AG09309 (cell line): ENCODE data around the gene TLN1.

ENCODE experiments used
- DNase-seq: peaks from one replicate; pipeline ENCODE4 v3.0.0-alpha.2; 2010; ENCODE audit warnings: low read depth
- H3K4me3 ChIP-seq: 2 replicates; pipeline ENCODE4 v1.5.1; 2011; ENCODE audit warnings: mild to moderate bottlenecking, low read depth, low read length, moderate library complexity; ENCODE audit not compliant: control insufficient read depth
- CTCF ChIP-seq: IDR thresholded peaks from 2 replicates; pipeline ENCODE4 v1.5.1; 2011; ENCODE audit warnings: mild to moderate bottlenecking, low read depth, low read length, inconsistent platforms; ENCODE audit not compliant: insufficient read depth, control insufficient read depth; ENCODE audit errors: missing control alignments

Gene TLN1

GRCh38 chr9:35685506-35685905 lies 46.5 kb downstream of the TLN1 start:
- no peak overlapping the region for H3K4me3 ChIP-seq
- no peak for DNase-seq
- TF ChIP-seq CTCF: no peak

GRCh38 chr9:35684921-35685320 lies 47.1 kb downstream of the TLN1 start:
- no peak overlapping the region for H3K4me3 ChIP-seq
- TF ChIP-seq CTCF: no peak
- no peak for DNase-seq

- no peak for TF ChIP-seq CTCF
- no peak for DNase-seq
- no peak overlapping the region for H3K4me3 ChIP-seq
These were observed 48.7 kb downstream of the TLN1 start for GRCh38 chr9:35683323-35683722.

- no peak for DNase-seq
- TF ChIP-seq CTCF: no peak
- H3K4me3 ChIP-seq: no peak overlapping the region
These were observed 49.3 kb downstream of the TLN1 start for GRCh38 chr9:35682520-35683315.

GRCh38 chr9:35682051-35682450 lies 49.9 kb downstream of the TLN1 start:
- DNase-seq: no peak
- TF ChIP-seq CTCF: no peak
- no peak overlapping the region for H3K4me3 ChIP-seq

GRCh38 chr9:35681341-35682002 lies 50.5 kb downstream of the TLN1 start:
- DNase-seq: no peak
- H3K4me3 ChIP-seq: no peak overlapping the region
- TF ChIP-seq CTCF: no peak
